Measurements from ENCODE around the gene EXOG.

- TF ChIP-seq PATZ1 (CRISPR knock-in tag; IDR thresholded peaks at IDR 0.05; ENCODE audit: borderline replicate concordance) (no peak), CREB5 (CRISPR knock-in tag; IDR thresholded peaks at IDR 0.05; ENCODE audit: low read depth) (no peak), POU6F1 (CRISPR knock-in tag; IDR thresholded peaks at IDR 0.05; ENCODE audit: borderline replicate concordance, low read depth) (no peak), ZC3H10 (CRISPR knock-in tag; IDR thresholded peaks at IDR 0.05) (no peak)
These were observed 13.2 kb upstream of the EXOG start for GRCh38 chr3:38482951-38483350.

Measured in SK-N-SH treated with all-trans-retinoic acid at 6 μM for 48 hours (cell line).